GM04504 (cell line): ENCODE measurements around the gene UPK3BL2.
"Not testable (repeated sequence)": the region's sequence is repeated elsewhere in the genome, so short reads cannot be mapped to it uniquely, and the experiment has no call there.

Experiments used
- DNase-seq: peaks from one replicate; pipeline ENCODE4 v3.0.0-alpha.2; 2012; ENCODE audit warnings: low read depth

UPK3BL2 gene

DNA sequence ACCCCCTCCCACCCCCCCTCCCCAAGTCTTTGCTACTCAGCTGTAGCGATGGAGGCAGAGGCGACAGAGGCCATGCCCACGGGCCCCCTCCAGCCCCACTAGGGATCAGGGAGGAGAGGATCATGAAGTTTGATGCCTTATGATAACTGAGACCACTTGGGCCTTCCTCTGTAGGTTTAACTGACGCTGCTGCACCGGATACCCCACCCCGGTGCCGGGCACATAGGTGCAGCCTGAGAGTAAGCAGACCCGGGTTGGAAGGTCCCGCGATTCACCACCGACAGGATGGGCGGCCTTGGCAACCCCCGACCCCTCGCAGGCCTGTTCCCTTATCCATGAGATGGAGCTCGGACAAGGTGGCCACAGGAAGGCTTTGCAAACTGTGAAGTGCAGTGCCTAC is 49.5 kb downstream of the UPK3BL2 start:
- not testable (repeated sequence) for DNase-seq

DNA sequence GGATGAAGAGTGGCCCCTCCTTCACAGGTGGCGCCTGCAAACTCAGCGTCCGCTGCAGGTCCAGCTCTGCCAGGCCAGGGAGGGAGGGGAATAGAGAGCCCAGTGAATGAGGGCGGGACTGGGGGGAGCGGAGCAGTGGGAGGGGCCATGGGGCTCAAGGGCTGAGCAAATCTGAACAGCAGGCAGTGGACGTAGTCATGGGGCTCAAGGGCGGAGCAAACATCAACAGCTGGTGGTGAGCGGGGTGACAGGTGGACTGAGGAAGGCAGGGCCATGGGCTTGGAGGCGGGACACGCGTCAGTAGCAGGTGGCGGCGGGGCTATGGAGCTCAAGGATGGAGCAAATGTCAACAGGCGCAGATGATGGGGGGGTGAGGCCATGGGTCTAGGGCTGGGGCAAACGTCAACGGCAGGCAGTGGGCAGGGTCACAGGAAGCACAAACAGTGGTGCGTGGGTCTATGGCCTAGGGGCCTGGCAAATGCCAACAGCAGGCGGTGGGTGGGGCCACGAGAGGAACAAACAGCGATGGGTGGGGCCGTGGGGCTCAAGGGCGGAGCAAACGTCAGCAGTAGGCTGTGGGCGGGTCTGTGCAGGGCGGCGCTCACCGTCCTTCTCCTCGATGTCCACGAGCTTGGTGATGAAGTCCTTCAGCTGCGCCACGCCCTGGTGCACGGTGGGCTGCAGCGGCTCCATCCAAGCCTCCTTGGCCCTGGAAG is 50.1 kb downstream of the UPK3BL2 start:
- DNase-seq, result not testable (repeated sequence)

DNA sequence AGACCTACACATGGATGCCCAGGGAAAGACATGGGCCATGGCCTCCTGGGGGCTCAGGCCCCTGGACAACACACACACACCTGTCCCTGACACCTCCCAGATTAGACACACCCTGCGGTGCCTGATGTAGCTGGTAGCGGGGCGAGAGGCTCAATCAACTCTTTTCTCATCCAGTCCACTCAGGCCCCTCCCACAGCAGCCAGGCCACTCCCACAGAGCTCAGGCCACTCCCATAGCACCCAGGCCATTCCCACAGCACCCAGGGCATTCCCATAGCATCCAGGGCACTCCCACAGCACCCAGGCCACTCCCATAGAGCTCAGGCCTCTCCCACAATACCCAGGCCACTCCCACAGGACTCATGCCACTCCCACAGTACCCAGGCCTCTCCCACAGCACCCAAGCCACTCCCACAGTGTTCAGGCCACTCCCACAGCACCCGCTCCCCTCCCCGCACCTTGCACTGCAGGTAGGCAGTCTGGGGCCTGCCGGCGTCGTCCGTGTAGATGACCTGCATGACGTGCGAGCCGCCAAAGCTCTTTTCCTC is 52.9 kb downstream of the UPK3BL2 start:
- not testable (repeated sequence) for DNase-seq
